ENCODE data around the gene ZAR1. TPM values are rescaled to one million over a fixed set of nuclear protein-coding genes. Genes with fewer than 3 reads are reported as not detected.

The ZAR1 gene
- total RNA-seq, 2 donors from 2014 or later, result not detected

GRCh38 chr4:48470570-48470969, 19.5 kb upstream of the ZAR1 start:
- Histone ChIP-seq H3K27ac (no peak overlapping the region), H3K4me3 (no peak overlapping the region), H3K4me1 (no peaks in the 10 kb centered on the region), H3K9me3 (no peaks in the 10 kb centered on the region), H3K36me3 (no peaks in the 10 kb centered on the region), H3K27me3 (no peaks in the 10 kb centered on the region)
- no peak for TF ChIP-seq CTCF (IDR thresholded peaks at IDR 0.05)
- no peak for DNase-seq (ENCODE audit: low spot score)

- no peaks in the 10 kb centered on the region for H3K9me3 ChIP-seq
- DNase-seq (ENCODE audit: low spot score), result no peak
- H3K4me3 ChIP-seq, result no peak overlapping the region
- TF ChIP-seq CTCF (IDR thresholded peaks at IDR 0.05), result no peak
- no peaks in the 10 kb centered on the region for H3K4me1 ChIP-seq
- no peaks in the 10 kb centered on the region for H3K27me3 ChIP-seq
- H3K27ac ChIP-seq, result no peak overlapping the region
- no peaks in the 10 kb centered on the region for H3K36me3 ChIP-seq
Measured at GRCh38 chr4:48472794-48473193, 17.3 kb upstream of the ZAR1 start.

GRCh38 chr4:48475770-48476169, 14.3 kb upstream of the ZAR1 start:
- no peaks in the 10 kb centered on the region for H3K36me3 ChIP-seq
- no peak overlapping the region for H3K27ac ChIP-seq
- no peak for TF ChIP-seq CTCF (IDR thresholded peaks at IDR 0.05)
- H3K9me3 ChIP-seq, result no peaks in the 10 kb centered on the region
- H3K4me3 ChIP-seq, result no peak overlapping the region
- no peaks in the 10 kb centered on the region for H3K4me1 ChIP-seq
- H3K27me3 ChIP-seq, result no peaks in the 10 kb centered on the region
- DNase-seq (ENCODE audit: low spot score), result no peak

- H3K36me3 ChIP-seq, result no peaks in the 10 kb centered on the region
- H3K27me3 ChIP-seq, result peaks cover under 1 to 5% of the 10 kb centered on the region in 2 donors
- H3K4me3 ChIP-seq, result no peak overlapping the region
- no peak overlapping the region for H3K27ac ChIP-seq
- H3K4me1 ChIP-seq, result no peaks in the 10 kb centered on the region
- H3K9me3 ChIP-seq, result no peaks in the 10 kb centered on the region
- TF ChIP-seq CTCF (IDR thresholded peaks at IDR 0.05), result no peak
- DNase-seq (ENCODE audit: low spot score), result no peak
Measured at GRCh38 chr4:48478273-48478672, 11.8 kb upstream of the ZAR1 start.

GRCh38 chr4:48481581-48481980, 8.5 kb upstream of the ZAR1 start:
- DNase-seq (ENCODE audit: low spot score), result no peak
- Histone ChIP-seq H3K9me3 (no peaks in the 10 kb centered on the region), H3K27ac (no peak overlapping the region), H3K4me3 (no peak overlapping the region), H3K27me3 (peaks cover 12 to 18% of the 10 kb centered on the region in 2 donors), H3K36me3 (no peaks in the 10 kb centered on the region), H3K4me1 (peaks cover 0 to 8% of the 10 kb centered on the region in 2 donors)
- no peak for TF ChIP-seq CTCF (IDR thresholded peaks at IDR 0.05)

GRCh38 chr4:48483006-48483776, 6.9 kb upstream of the ZAR1 start, which contains the start of gene SLC10A4:
SLC10A4 (plus strand) TSS chr4:48483343; CDS start chr4:48483562, 219 bp downstream.
- DNase-seq (ENCODE audit: low spot score), result no peak
- Histone ChIP-seq H3K27me3 (peaks cover 12 to 18% of the 10 kb centered on the region in 2 donors), H3K36me3 (no peaks in the 10 kb centered on the region), H3K4me3 (peak within 1 kb of the TSS in 1 of 2 donors; percentile 47), H3K27ac (no peak within 1 kb of the TSS), H3K9me3 (no peaks in the 10 kb centered on the region), H3K4me1 (peaks cover 0 to 8% of the 10 kb centered on the region in 2 donors)
- TF ChIP-seq CTCF (IDR thresholded peaks at IDR 0.05), result no peak

All from right atrium auricular region (tissue), 2 donors.